Naive thymus-derived CD4-positive, alpha-beta T cell (primary cell): ENCODE results near the gene FNDC4. TPM values are rescaled to one million over a fixed set of nuclear protein-coding genes. Genes with fewer than 3 reads are reported as not detected.

Experiments
- ATAC-seq: fragments of 150-1000 bp; cut with Tn5 transposase; 2 replicates; pipeline ENCODE4 v1.10.0; 2021; ENCODE audit warnings: mild to moderate bottlenecking, moderate library complexity
- CTCF ChIA-PET: fragments of 350-600 bp; sonication (Branson Sonifier 250); formaldehyde crosslinking; loops from one replicate; lab custom pipeline; 2021; ENCODE audit warnings: antibody characterized with exemption; lab: Charles Lee
- POLR2A ChIA-PET: fragments of 350-600 bp; sonication (Branson Sonifier 250); formaldehyde crosslinking; loops from one replicate; lab custom pipeline; 2021; ENCODE audit warnings: antibody characterized with exemption, inconsistent platforms; lab: Charles Lee
- DNase-seq, 9 donors: peaks; one replicate each; pipeline versions ENCODE4 v3.0.0 to v3.0.0-alpha.2; 2020 to 2022; ENCODE audit warnings: mixed read lengths in 1 of 9
- H3K27ac ChIP-seq: one replicate; pipeline ENCODE4 v1.7.0; 2013; ENCODE audit warnings: mild to moderate bottlenecking, low read depth, low read length, moderate library complexity
- H3K27me3 ChIP-seq, 2 donors: one replicate each; pipeline ENCODE4 v1.7.0; 2013; ENCODE audit warnings: low read length in 2 of 2, mild to moderate bottlenecking in 2 of 2, moderate library complexity in 2 of 2; ENCODE audit not compliant: control insufficient read depth in 2 of 2, insufficient read depth in 2 of 2
- H3K36me3 ChIP-seq, 3 experiments: 1 replicate in 2 of 3; 2 replicates in 1 of 3; pipeline ENCODE4 v1.7.0; 2013; ENCODE audit warnings: low read length in 3 of 3, mild to moderate bottlenecking in 3 of 3, moderate library complexity in 1 of 3; ENCODE audit not compliant: insufficient read depth in 3 of 3, control insufficient read depth in 2 of 3
- H3K4me1 ChIP-seq, 2 donors: one replicate each; pipeline ENCODE4 v1.7.0; 2013; ENCODE audit warnings: low read length in 2 of 2, mild to moderate bottlenecking in 2 of 2, moderate library complexity in 1 of 2; ENCODE audit not compliant: control insufficient read depth in 2 of 2, insufficient read depth in 2 of 2
- H3K4me3 ChIP-seq: 2 replicates; pipeline ENCODE4 v1.7.0; 2013; ENCODE audit warnings: mild to moderate bottlenecking, low read length
- H3K9me3 ChIP-seq, 3 experiments: 1 replicate in 2 of 3; 2 replicates in 1 of 3; pipeline ENCODE4 v1.7.0; 2013; ENCODE audit warnings: low read length in 3 of 3; ENCODE audit not compliant: control insufficient read depth in 2 of 3
- H3K27ac Mint-ChIP-seq, 9 donors: one replicate each; pipeline ENCODE4 v1.8.0; 2020 to 2022; ENCODE audit warnings: mixed read lengths in 9 of 9, mild to moderate bottlenecking in 8 of 9, moderate library complexity in 5 of 9, inconsistent platforms in 2 of 9
- H3K27me3 Mint-ChIP-seq, 5 donors: one replicate each; pipeline ENCODE4 v1.8.0; 2021 to 2022; ENCODE audit warnings: mixed read lengths in 5 of 5, mild to moderate bottlenecking in 1 of 5
- H3K36me3 Mint-ChIP-seq, 5 donors: one replicate each; pipeline ENCODE4 v1.8.0; 2020 to 2022; ENCODE audit warnings: mixed read lengths in 5 of 5, mild to moderate bottlenecking in 3 of 5, inconsistent platforms in 1 of 5
- H3K4me1 Mint-ChIP-seq, 7 donors: one replicate each; pipeline ENCODE4 v1.8.0; 2020 to 2022; ENCODE audit warnings: mixed read lengths in 7 of 7, mild to moderate bottlenecking in 3 of 7, inconsistent platforms in 1 of 7
- H3K4me3 Mint-ChIP-seq, 10 donors: one replicate each; pipeline ENCODE4 v1.8.0; 2020 to 2022; ENCODE audit warnings: mild to moderate bottlenecking in 10 of 10, mixed read lengths in 10 of 10, moderate library complexity in 6 of 10, inconsistent platforms in 2 of 10
- H3K9me3 Mint-ChIP-seq, 11 donors: one replicate each; pipeline ENCODE4 v1.8.0; 2020 to 2022; ENCODE audit warnings: mixed read lengths in 11 of 11, mild to moderate bottlenecking in 4 of 11, inconsistent platforms in 1 of 11, moderate library complexity in 1 of 11
- intact Hi-C, 2 donors: fragments of 100-400 bp; cut with micrococcal nuclease; formaldehyde crosslinking; loops; one replicate each; pipeline ENCODE4 v1.15.1; 2023
- polyA plus RNA-seq, 2 donors: library from polyadenylated mRNA; unstranded; fragments of 300-500 nt; fragmentation: Illumina TruSeq; gene quantifications; one replicate each; pipeline ENCODE4 v1.2.3, GENCODE V29; 2021
- total RNA-seq, 6 experiments: library from RNA in 5 of 6; stranded (reverse) in 5 of 6; gene quantifications; 1 replicate in 5 of 6; 2 replicates in 1 of 6; pipeline ENCODE4 v1.2.3 and lab custom pipeline; 2021 to 2026

FNDC4 gene
- total and polyA plus RNA-seq, 7 experiments from 2014 or later: not detected

GRCh38 chr2:27489118-27489497 lies 5.9 kb downstream of the FNDC4 start:
- ChIA-PET CTCF (no interaction called here), POLR2A (no interaction called here)
- Mint-ChIP-seq H3K36me3 (peaks cover 0 to 8% (median 0%) of the 10 kb centered on the region in 5 donors), H3K4me1 (peaks cover 8 to 28% (median 19%) of the 10 kb centered on the region in 7 donors), H3K9me3 (peaks cover 0 to 3% (median 0%) of the 10 kb centered on the region in 11 donors), H3K27me3 (peaks cover 10 to 16% (median 12%) of the 10 kb centered on the region in 5 donors), H3K4me3 (peak overlapping the region; percentile 78 to 92 (median 84)), H3K27ac (peak overlapping the region; percentile 82 to 99 (median 98))
- peak in 1 of 9 donors; percentile 53 for DNase-seq
- ATAC-seq: peak; percentile 10
- Histone ChIP-seq H3K36me3 (peaks cover 0 to 4% (median 0%) of the 10 kb centered on the region in 3 experiments), H3K4me3 (peak overlapping the region; percentile 62), H3K4me1 (peaks cover 11 to 16% of the 10 kb centered on the region in 2 donors), H3K27ac (peak overlapping the region; percentile 80), H3K9me3 (no peaks in the 10 kb centered on the region), H3K27me3 (peaks cover 0 to 2% of the 10 kb centered on the region in 2 donors)
- intact Hi-C loops: loop anchor here (1.0 to 10.0 kb wide), 17 partner anchors 61 to 404 kb away; partner anchors contain the start of genes EIF2B4 (in 2 of the 2), GTF3C2 (in 2 of the 2), NRBP1 (in 2 of the 2) and PPM1G (in 2 of the 2)

GRCh38 chr2:27485496-27485895 lies 9.5 kb downstream of the FNDC4 start:
- H3K9me3 Mint-ChIP-seq: peaks cover 0 to 3% (median 0%) of the 10 kb centered on the region in 11 donors
- ChIA-PET CTCF (no interaction called here), POLR2A (interaction anchor here (0.6 kb wide), 1 partner anchor 55 kb away, joined by 4 read pairs; no protein-coding TSS in a partner anchor)
- Histone ChIP-seq H3K27me3 (no peaks in the 10 kb centered on the region), H3K36me3 (peaks cover 0 to 18% (median 0%) of the 10 kb centered on the region in 3 experiments), H3K4me1 (peaks cover 11 to 16% of the 10 kb centered on the region in 2 donors), H3K9me3 (no peaks in the 10 kb centered on the region), H3K4me3 (no peak overlapping the region), H3K27ac (no peak overlapping the region)
- H3K36me3 Mint-ChIP-seq: peaks cover 0 to 21% (median 8%) of the 10 kb centered on the region in 5 donors
- H3K4me1 Mint-ChIP-seq: peaks cover 8 to 20% (median 17%) of the 10 kb centered on the region in 7 donors
- H3K27me3 Mint-ChIP-seq: no peaks in the 10 kb centered on the region
- no peak overlapping the region for H3K4me3 Mint-ChIP-seq
- ATAC-seq (no peak), DNase-seq (no peak)
- intact Hi-C loops: loop anchor here (5.0 to 10.0 kb wide), 5 partner anchors 128 to 401 kb away; partner anchors contain the start of genes ATRAID (in 1 of the 2), GTF3C2 (in 1 of the 2), KHK (in 1 of the 2) and SLC30A3 (in 1 of the 2)
- H3K27ac Mint-ChIP-seq: peak overlapping the region in 3 of 9 donors; percentile 21 to 47 (median 34)

GRCh38 chr2:27471961-27472360 lies 23.0 kb downstream of the FNDC4 start:
- Histone ChIP-seq H3K4me3 (no peak overlapping the region), H3K27ac (no peak overlapping the region), H3K4me1 (no peaks in the 10 kb centered on the region), H3K27me3 (no peaks in the 10 kb centered on the region), H3K9me3 (no peaks in the 10 kb centered on the region), H3K36me3 (peaks cover 0 to 21% (median 0%) of the 10 kb centered on the region in 3 experiments)
- Mint-ChIP-seq H3K36me3 (peaks cover 0 to 37% (median 15%) of the 10 kb centered on the region in 5 donors), H3K27me3 (no peaks in the 10 kb centered on the region), H3K4me1 (no peaks in the 10 kb centered on the region), H3K27ac (peak overlapping the region in 1 of 9 donors; percentile 26), H3K4me3 (no peak overlapping the region), H3K9me3 (no peaks in the 10 kb centered on the region)
- POLR2A ChIA-PET: interaction anchor here (0.5 kb wide), 1 partner anchor 1341 kb away, joined by 3 read pairs; no protein-coding TSS in a partner anchor
- no peak for DNase-seq
- ATAC-seq: no peak
- CTCF ChIA-PET: no interaction called here
- intact Hi-C loops: no loop called here

GRCh38 chr2:27464443-27464842 lies 30.6 kb downstream of the FNDC4 start:
- H3K4me3 Mint-ChIP-seq: no peak overlapping the region
- H3K27me3 ChIP-seq: no peaks in the 10 kb centered on the region
- no peak overlapping the region for H3K4me3 ChIP-seq
- POLR2A ChIA-PET: no interaction called here
- peaks cover 0 to 8% (median 5%) of the 10 kb centered on the region in 3 experiments for H3K36me3 ChIP-seq
- intact Hi-C loops: no loop called here
- no peaks in the 10 kb centered on the region for H3K4me1 Mint-ChIP-seq
- CTCF ChIA-PET: no interaction called here
- no peaks in the 10 kb centered on the region for H3K4me1 ChIP-seq
- ATAC-seq: no peak
- no peak overlapping the region for H3K27ac Mint-ChIP-seq
- H3K36me3 Mint-ChIP-seq: peaks cover 0 to 31% (median 11%) of the 10 kb centered on the region in 5 donors
- no peak for DNase-seq
- H3K9me3 Mint-ChIP-seq: peaks cover 0 to 1% (median 0%) of the 10 kb centered on the region in 11 donors
- no peaks in the 10 kb centered on the region for H3K9me3 ChIP-seq
- H3K27me3 Mint-ChIP-seq: no peaks in the 10 kb centered on the region
- H3K27ac ChIP-seq: no peak overlapping the region

GRCh38 chr2:27461118-27461517 lies 33.9 kb downstream of the FNDC4 start:
- no peak for DNase-seq

GRCh38 chr2:27453968-27454367 lies 41.0 kb downstream of the FNDC4 start:
- DNase-seq: no peak

More at GRCh38 chr2:27461118-27461517, 33.9 kb downstream of the FNDC4 start:
- no peak overlapping the region for H3K4me3 ChIP-seq
- no peaks in the 10 kb centered on the region for H3K27me3 ChIP-seq
- ChIA-PET CTCF (no interaction called here), POLR2A (no interaction called here)
- no peak overlapping the region for H3K27ac ChIP-seq
- H3K4me1 ChIP-seq: no peaks in the 10 kb centered on the region
- Mint-ChIP-seq H3K36me3 (peaks cover 0 to 48% (median 19%) of the 10 kb centered on the region in 5 donors), H3K27me3 (no peaks in the 10 kb centered on the region), H3K27ac (no peak overlapping the region), H3K9me3 (peaks cover 0 to 1% (median 0%) of the 10 kb centered on the region in 11 donors), H3K4me1 (peaks cover 0 to 3% (median 0%) of the 10 kb centered on the region in 7 donors), H3K4me3 (no peak overlapping the region)
- intact Hi-C loops: no loop called here
- H3K36me3 ChIP-seq: peaks cover 0 to 28% (median 5%) of the 10 kb centered on the region in 3 experiments
- no peaks in the 10 kb centered on the region for H3K9me3 ChIP-seq
- ATAC-seq: no peak

More at GRCh38 chr2:27453968-27454367, 41.0 kb downstream of the FNDC4 start:
- ChIA-PET CTCF (no interaction called here), POLR2A (interaction anchor here (0.5 to 0.6 kb wide), 2 partner anchors 51 to 152 kb away, joined by 3 read pairs; no protein-coding TSS in a partner anchor)
- Histone ChIP-seq H3K4me3 (no peak overlapping the region), H3K9me3 (no peaks in the 10 kb centered on the region), H3K27me3 (no peaks in the 10 kb centered on the region), H3K27ac (no peak overlapping the region), H3K36me3 (peaks cover 0 to 48% (median 0%) of the 10 kb centered on the region in 3 experiments), H3K4me1 (no peaks in the 10 kb centered on the region)
- Mint-ChIP-seq H3K36me3 (peaks cover 2 to 53% (median 7%) of the 10 kb centered on the region in 5 donors), H3K27me3 (no peaks in the 10 kb centered on the region), H3K27ac (no peak overlapping the region), H3K4me3 (no peak overlapping the region), H3K9me3 (no peaks in the 10 kb centered on the region), H3K4me1 (peaks cover 0 to 3% (median 0%) of the 10 kb centered on the region in 7 donors)
- ATAC-seq: no peak
- intact Hi-C loops: no loop called here
